Renal pelvis (tissue), 4 donors: ENCODE measurements around the gene MAP1LC3B2. TPM values are rescaled to one million over a fixed set of nuclear protein-coding genes. Genes with fewer than 3 reads are reported as not detected.

Source experiments
- DNase-seq: peaks from one replicate; pipeline ENCODE4 v3.0.0-alpha.2; 2013
- polyA plus RNA-seq, 3 donors: library from polyadenylated mRNA; unstranded; fragments of 120-200 nt; gene quantifications; one replicate each; pipeline ENCODE4 v1.2.1, GENCODE V29; 2013; ENCODE audit not compliant: insufficient read length in 3 of 3

MAP1LC3B2 gene
- polyA plus RNA-seq, 3 donors = 8.1 to 11.8 (median 11.5) TPM

DNA sequence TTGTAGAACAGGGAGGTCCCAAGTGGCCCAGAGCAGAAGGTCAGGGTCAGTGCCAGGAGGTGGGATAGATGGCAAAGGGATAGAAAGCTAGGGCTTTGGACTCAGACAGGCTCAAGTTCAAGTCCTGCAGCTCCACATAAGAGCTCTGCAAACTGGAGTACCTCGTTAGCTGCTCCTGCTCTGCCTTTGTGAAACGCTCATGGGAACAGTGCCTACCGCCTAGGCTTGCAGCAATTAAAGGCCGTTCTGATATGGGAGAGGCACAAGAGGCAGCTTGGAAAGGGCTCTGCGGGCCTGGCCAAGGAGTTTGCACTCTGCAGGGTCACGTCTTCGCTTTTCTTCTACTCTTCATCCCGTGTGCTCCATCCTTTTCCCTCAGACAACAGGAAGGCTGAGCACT lies 54.1 kb downstream of the MAP1LC3B2 start:
- DNase-seq = no peak

DNA sequence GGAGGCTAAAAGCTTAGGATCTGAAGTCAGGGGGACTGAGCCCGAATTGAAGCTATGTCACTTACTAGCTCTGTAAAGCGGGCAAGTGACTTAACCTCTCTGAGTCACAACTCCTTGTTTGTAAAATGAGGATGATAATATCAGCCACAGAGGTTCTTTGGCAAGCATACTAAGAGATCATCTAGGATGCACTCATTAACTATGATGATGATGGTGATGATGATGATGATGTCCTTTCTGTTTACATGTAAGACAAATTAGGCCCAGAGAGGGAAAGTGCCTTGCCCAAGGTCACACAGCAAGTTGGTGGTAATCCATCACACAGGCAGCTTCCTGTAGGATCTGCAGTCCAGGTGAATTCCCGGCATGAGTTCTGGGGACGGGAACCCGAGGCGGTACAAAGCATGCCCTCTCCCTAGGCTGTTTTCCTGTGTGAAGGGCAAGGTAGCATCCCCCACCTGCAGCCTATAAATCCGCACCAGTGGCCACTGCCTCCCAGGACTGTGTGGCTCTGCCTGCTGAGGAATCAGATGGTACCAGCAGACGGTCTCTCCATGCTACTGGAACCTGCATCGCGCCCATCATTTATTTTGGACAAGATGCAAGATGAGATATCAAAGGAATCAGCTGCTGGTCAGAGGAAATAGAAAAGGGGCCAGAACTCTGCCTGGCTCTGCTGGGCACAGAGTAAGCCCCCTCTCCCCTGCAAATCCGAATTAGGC lies 55.2 kb downstream of the MAP1LC3B2 start:
- no peak for DNase-seq

DNA sequence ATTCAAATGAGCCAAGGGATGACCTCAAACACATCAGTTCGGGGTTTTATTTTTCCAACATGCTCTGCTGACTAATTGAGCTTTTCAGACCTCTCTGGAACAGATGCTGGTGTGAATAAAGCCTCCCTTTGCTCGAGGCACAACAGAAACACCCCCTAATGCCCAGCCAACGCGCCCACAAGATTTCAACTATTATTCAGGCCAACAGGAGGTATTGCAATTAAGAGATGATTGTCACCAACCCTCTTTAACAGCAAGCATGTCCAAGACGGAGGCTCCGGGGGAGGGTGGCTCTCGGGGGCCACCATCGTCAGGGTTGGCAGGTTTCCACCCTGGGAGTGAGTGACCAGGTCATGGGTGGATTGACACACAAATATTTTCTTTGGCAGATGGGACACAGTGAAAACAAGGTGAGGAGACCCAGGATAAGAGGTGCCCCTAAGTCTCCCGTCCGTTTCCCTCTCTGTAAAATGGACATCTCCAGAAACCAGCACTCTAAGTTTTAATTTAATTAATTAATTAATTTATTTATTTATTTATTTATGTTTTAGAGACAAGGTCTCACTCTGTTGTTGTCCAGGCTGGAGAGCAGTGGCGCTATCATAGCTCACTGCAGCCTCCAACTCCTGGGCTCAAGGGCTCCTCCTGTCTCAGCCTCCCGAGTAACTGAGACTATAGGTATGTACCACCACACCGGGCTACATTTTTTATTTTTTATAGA lies 56.1 kb downstream of the MAP1LC3B2 start:
- no peak for DNase-seq

DNA sequence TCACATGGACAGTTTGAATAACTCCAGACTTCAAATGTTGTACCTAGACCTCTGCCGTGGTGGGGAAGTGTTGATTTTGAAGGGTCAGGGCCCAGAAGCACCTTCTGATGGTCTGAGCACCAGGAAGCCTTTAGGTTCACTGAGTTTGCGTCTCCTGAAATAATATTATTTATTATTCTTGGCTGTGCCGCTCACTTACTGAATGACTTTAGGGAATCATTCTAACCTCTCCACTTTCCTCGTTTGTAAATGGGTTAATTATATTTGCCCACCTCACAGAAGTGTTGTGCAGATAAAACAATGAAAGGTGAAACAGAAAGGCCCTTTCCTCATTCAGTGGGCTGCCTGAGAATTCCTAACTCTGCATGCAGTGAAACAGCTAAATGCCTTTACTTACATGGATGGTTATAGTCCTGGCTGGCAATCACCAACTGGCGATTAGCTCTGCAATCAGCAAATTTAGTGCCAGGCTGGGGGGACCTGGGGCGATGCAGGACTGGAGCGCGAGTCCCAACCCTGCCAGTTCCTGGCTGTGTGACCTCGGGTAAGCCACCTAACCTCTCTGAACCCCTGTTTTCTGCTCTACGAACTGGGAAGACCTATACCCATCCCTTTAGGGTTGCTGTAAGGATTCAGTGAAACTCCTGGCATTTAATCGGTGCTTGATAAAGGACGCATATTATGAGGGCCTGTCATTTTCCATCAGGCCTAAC lies 57.5 kb downstream of the MAP1LC3B2 start:
- DNase-seq = no peak

DNA sequence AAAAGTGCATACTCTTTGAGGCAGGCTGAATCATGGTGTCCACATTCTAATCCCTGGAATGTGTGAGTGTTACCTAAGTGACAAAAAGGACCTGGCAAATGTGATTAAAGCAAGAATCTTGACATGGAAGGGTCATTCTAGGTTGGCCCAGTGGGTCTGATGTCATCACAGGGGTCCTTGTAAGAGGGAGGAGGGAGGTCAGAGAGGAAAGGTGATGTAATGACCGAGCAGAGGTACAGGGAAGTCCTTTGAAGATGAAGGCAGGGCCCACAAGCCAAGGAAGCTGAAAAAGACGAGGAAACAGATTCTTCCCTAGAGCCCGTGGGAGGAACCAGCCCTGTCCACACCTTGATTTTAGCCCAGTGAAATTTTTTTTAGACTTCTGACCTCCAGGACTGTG lies 60.1 kb downstream of the MAP1LC3B2 start:
- no peak for DNase-seq

DNA sequence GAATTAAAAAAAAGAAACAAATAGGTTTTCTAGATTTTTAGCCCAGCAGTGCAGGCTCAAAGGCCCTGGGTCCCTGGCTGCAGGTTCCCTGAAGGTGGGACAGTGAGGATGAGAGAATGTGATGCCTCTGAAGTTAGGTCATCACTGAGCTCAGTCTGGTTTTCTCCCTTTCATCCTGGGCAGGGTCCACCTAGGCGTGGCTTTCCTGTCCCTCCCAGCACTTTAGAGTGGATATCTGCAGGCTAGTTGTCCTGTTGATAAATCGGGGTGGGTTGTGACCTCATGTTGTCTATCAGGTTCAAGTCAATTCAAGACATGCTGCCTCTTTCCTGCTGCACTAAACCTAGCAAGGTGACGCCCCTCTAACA lies 60.9 kb downstream of the MAP1LC3B2 start:
- no peak for DNase-seq

DNA sequence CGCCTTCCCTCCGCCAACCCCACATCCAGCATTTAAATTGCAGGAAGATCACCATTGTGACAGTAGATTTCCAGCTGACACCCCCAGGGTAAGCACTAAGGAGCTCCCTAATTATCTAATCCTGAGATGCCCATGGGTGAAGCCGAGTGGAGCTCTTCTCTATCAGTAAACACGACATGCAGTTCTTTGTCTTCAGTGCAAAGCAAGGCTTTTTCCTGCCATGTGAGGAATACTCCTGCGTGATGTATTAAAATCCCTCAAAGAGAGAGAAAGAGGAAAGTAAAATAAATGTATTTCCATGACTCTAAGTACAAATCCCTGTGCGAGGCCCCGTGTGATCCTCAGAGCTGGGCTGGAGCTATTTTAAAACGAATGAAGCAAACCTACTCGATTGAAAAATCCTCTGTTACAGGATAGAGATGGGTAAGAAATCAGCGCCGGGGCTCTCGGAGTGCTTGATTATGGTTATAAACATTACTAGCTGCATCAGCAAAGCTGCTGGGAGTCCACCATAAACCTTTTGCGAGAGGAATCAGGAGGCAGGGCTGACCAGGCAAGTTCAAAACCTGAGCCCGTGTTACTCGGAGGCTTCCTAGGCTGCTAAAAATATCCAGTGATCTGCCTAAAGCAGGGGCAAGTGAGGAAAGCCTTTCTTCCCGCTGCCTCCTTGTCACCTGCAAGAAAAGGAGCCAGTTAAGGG lies 61.5 kb downstream of the MAP1LC3B2 start:
- DNase-seq = no peak

DNA sequence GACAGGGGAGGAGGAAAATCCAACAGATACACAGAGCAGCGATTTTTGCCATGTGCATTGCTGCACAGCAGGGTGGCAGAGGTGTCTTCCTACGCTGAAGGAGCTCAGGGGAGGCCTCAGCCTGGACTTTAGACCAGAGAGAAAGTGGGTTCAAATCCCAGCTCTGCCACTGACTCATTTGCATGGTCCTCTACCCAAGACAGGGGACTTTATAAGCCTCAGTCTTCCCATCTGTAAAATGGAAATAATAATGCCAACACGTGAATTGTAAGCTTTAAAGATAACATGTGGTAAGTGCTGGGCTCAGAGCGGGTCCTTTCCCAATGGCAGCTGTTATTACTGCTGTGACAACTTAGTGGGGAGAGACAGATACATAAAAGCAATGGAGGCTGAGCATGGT lies 62.0 kb downstream of the MAP1LC3B2 start:
- DNase-seq = no peak

DNA sequence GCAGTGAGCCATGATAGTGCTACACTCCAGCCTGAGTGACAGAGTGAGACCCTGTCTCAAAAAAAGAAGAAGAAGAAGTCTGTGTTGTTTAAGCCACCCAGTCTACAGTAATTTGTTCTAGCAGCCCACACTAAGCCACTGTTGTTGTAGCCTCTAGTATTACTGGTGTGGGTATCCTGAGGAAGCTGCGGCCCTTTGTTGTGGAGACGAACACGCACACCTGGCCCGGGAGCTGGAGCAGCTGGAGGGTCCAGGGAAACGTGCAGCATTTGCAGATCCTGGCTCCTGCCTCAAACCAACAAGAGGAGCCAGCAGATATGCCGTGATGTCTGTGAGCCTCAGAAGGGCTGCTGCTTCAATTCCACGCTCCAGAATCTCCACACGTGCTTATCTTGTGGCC lies 65.3 kb downstream of the MAP1LC3B2 start:
- DNase-seq = no peak

DNA sequence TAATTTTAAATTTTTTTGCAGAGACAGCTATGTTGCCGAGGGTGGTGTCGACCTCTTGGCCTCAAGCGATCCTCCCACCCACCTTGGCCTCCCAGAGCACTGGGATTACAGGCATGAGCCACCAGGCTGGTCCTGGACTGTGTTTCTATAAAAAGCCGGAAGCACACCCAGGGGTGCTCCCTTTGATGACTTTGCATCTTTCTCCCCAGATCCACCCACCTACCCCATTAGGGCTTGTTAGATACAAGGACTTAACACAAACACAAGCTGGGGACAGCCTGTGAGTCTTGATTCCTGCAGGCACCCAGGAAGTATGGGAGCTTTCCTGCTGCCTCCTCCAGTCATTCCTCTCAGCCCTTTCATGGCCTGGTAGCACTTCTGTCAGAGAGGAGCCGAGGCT lies 67.0 kb downstream of the MAP1LC3B2 start:
- no peak for DNase-seq

Other genes with a start within 250 kb of the MAP1LC3B2 start
- 10 to 100 TPM; 31.8 to 39.0 (median 33.5) TPM for gene SPRING1, start 178.7 kb downstream of the MAP1LC3B2 start, polyA plus RNA-seq
- gene RNFT2, start 178.9 kb downstream of the MAP1LC3B2 start, polyA plus RNA-seq = 1 to 10 TPM; 4.2 to 6.3 (median 5.5) TPM